HL-60 (cell line): Measurements from ENCODE around the gene TENM3.

Experiments
- DNase-seq, 2 experiments: peaks; one replicate each; pipeline ENCODE4 v3.0.0-alpha.2; 2010 to 2020; ENCODE audit warnings: low read depth in 1 of 2, low spot score in 1 of 2
- H3K27ac ChIP-seq: fragments of 250-450 bp; sonication (Bioruptor Pico); replicated peaks from 2 replicates; pipeline ENCODE4 v1.5.1; 2020; ENCODE audit warnings: mild to moderate bottlenecking, moderate library complexity
- H3K27me3 ChIP-seq: fragments of 250-450 bp; sonication (Bioruptor Pico); 2 replicates; pipeline ENCODE4 v1.5.1; 2021; ENCODE audit warnings: mild to moderate bottlenecking, moderate library complexity; ENCODE audit not compliant: insufficient read depth, poor library complexity, severe bottlenecking
- H3K4me3 ChIP-seq: replicated peaks from 2 replicates; pipeline ENCODE4 v1.5.1; 2011; ENCODE audit warnings: mild to moderate bottlenecking, control low read depth, low read length; ENCODE audit not compliant: insufficient read depth
- GABPA ChIP-seq: IDR thresholded peaks from 2 replicates; pipeline ENCODE4 v1.6.1; 2012; ENCODE audit warnings: low read depth
- POLR2AphosphoS5 ChIP-seq: IDR thresholded peaks from 2 replicates; pipeline ENCODE4 v1.6.1; 2012; ENCODE audit warnings: low read depth
- SPI1 ChIP-seq: IDR thresholded peaks from 2 replicates; pipeline ENCODE4 v1.6.1; 2012; ENCODE audit warnings: low read depth, mild to moderate bottlenecking, borderline replicate concordance
- TF ChIP-seq, protein P1 (sequence below): IDR thresholded peaks from 2 replicates; pipeline ENCODE4 v1.6.1; 2012; ENCODE audit warnings: low read depth; ENCODE audit not compliant: insufficient replicate concordance
- TF ChIP-seq, protein P2 (sequence below): IDR thresholded peaks from one replicate; pipeline ENCODE4 v1.5.1; 2011; ENCODE audit warnings: low read length, control low read depth, inconsistent platforms; ENCODE audit not compliant: insufficient read depth

Gene TENM3

DNA sequence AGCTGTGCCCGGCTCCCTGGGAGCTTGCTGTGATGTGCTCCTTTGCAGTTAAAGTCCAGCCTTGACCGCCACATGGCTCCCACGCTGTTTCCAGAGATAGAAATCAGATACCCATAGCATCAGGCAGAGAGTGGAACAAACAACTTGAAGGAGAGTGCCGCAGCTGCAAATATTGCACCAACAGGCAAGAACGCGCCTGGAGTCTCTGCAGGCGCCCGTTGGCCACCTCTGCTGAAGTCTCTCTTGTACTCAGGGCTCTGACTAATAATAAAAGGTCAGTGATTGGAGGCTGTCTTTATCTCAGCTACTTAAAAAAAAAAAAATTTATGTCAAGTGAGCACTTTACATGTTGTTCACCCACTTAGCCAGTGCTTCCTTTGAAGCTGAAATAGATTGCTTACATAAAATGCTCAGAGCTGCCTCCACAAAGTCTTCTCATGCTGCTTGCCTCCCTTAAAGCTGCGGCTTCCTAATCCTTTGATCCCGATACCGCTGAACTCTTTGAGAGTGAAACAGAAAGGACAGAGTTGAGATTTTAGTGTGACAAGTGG, 30.9 kb upstream of the TENM3 start:
- TF ChIP-seq, protein P1, sequence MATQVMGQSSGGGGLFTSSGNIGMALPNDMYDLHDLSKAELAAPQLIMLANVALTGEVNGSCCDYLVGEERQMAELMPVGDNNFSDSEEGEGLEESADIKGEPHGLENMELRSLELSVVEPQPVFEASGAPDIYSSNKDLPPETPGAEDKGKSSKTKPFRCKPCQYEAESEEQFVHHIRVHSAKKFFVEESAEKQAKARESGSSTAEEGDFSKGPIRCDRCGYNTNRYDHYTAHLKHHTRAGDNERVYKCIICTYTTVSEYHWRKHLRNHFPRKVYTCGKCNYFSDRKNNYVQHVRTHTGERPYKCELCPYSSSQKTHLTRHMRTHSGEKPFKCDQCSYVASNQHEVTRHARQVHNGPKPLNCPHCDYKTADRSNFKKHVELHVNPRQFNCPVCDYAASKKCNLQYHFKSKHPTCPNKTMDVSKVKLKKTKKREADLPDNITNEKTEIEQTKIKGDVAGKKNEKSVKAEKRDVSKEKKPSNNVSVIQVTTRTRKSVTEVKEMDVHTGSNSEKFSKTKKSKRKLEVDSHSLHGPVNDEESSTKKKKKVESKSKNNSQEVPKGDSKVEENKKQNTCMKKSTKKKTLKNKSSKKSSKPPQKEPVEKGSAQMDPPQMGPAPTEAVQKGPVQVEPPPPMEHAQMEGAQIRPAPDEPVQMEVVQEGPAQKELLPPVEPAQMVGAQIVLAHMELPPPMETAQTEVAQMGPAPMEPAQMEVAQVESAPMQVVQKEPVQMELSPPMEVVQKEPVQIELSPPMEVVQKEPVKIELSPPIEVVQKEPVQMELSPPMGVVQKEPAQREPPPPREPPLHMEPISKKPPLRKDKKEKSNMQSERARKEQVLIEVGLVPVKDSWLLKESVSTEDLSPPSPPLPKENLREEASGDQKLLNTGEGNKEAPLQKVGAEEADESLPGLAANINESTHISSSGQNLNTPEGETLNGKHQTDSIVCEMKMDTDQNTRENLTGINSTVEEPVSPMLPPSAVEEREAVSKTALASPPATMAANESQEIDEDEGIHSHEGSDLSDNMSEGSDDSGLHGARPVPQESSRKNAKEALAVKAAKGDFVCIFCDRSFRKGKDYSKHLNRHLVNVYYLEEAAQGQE: no peak
- TF ChIP-seq GABPA: no peak
- TF ChIP-seq SPI1: no peak
- no peak for TF ChIP-seq POLR2AphosphoS5
- TF ChIP-seq, protein P2, sequence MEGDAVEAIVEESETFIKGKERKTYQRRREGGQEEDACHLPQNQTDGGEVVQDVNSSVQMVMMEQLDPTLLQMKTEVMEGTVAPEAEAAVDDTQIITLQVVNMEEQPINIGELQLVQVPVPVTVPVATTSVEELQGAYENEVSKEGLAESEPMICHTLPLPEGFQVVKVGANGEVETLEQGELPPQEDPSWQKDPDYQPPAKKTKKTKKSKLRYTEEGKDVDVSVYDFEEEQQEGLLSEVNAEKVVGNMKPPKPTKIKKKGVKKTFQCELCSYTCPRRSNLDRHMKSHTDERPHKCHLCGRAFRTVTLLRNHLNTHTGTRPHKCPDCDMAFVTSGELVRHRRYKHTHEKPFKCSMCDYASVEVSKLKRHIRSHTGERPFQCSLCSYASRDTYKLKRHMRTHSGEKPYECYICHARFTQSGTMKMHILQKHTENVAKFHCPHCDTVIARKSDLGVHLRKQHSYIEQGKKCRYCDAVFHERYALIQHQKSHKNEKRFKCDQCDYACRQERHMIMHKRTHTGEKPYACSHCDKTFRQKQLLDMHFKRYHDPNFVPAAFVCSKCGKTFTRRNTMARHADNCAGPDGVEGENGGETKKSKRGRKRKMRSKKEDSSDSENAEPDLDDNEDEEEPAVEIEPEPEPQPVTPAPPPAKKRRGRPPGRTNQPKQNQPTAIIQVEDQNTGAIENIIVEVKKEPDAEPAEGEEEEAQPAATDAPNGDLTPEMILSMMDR: no peak
- H3K4me3 ChIP-seq: no peak overlapping the region
- H3K27ac ChIP-seq: no peak overlapping the region
- DNase-seq: no peak
- no peaks in the 10 kb centered on the region for H3K27me3 ChIP-seq

DNA sequence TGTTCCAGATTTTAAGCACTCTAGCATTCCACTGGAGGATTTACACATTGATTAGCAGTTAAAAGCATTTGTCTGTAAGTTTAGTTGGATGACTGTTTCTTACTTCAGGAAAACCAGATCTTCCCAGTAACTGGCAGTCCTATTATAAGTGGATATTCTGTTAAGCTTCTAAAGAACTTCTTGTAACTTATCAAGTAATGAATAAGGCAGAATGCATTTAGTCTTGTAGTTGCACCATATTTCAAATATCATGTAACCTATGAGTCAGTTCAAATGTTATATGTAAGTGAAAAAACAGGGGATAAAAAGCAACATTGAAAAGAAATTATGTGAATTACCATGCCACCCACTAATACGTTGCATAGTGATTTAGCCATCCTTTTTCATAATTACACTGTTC, 30.2 kb upstream of the TENM3 start:
- DNase-seq: no peak
- Histone ChIP-seq H3K4me3 (no peak overlapping the region), H3K27me3 (no peaks in the 10 kb centered on the region), H3K27ac (no peak overlapping the region)
- no peak for TF ChIP-seq POLR2AphosphoS5
- TF ChIP-seq, protein P1: no peak
- TF ChIP-seq, protein P2: no peak
- no peak for TF ChIP-seq SPI1
- TF ChIP-seq GABPA: no peak

DNA sequence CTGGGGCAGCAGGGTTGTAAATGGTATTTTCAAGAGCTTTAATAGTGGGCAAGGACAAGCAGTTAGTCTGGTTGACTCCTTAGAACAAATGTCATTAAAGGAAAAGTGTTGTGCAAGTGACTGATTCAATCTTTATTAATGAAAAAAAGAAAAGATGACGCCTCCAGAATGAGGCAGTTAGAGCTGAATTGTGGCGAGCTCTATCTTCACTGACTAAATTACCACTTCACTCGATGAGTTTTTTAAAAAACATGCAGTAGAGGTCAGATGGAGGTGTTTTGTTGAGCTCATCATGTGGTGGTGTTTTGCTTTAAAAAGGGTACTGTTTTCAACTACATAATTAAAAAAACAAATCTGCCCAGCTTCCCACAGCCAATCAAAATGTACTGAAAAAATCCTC, 28.1 kb upstream of the TENM3 start:
- Histone ChIP-seq H3K27ac (no peak overlapping the region), H3K27me3 (no peaks in the 10 kb centered on the region), H3K4me3 (no peak overlapping the region)
- no peak for DNase-seq
- TF ChIP-seq SPI1 (no peak), GABPA (no peak), POLR2AphosphoS5 (no peak)
- TF ChIP-seq, protein P2: no peak
- TF ChIP-seq, protein P1: no peak
